NOMO-1 treated with DMSO at 0.1 percent for 48 hours (cell line): ENCODE data around the gene ENPP1.
A peak's percentile ranks its signal among the peaks of the same experiment; 100 is the strongest.

Experiments
- DNase-seq: peaks from one replicate; lab custom pipeline; 2025; ENCODE audit not compliant: unreplicated experiment; lab: John Stamatoyannopoulos, UW

The ENPP1 gene

DNA sequence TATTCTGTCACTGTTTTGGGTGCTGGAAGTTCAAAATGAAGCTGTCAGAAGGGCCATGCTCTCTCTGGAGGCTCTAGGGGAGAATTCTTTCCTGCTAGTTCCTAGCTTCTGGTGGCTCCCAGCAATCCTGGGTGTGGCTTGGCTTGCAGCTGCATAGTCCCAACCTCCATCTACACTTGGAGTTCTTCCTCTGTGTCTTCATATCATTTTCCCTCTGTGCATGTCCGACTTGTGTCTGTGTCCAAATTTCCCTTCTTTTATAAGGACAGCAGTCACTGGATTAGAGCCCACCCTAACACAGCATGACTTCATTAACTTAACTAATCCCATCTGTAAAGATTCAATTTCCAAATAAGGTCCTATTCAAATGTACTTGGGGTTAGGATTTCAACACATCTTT is 23.3 kb upstream of the ENPP1 start:
- no peak for DNase-seq

DNA sequence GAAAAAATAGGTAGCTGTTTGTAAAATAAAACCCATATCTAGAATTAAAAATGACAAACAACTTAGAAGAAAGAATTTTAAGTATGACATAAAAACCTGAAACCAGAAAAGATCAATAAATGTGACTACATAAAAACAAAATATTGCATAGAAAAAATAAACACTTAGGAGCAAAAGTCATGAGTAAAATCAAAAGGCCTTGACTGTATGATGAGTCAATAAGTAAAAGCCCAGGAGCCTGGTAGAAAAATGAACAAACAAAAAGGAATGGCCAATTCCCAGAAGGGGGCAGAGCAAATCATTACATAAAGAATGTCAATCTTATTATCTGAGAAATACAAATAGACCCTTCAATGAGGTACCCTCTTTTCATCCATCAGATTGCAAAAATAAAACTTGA is 20.7 kb upstream of the ENPP1 start:
- no peak for DNase-seq

DNA sequence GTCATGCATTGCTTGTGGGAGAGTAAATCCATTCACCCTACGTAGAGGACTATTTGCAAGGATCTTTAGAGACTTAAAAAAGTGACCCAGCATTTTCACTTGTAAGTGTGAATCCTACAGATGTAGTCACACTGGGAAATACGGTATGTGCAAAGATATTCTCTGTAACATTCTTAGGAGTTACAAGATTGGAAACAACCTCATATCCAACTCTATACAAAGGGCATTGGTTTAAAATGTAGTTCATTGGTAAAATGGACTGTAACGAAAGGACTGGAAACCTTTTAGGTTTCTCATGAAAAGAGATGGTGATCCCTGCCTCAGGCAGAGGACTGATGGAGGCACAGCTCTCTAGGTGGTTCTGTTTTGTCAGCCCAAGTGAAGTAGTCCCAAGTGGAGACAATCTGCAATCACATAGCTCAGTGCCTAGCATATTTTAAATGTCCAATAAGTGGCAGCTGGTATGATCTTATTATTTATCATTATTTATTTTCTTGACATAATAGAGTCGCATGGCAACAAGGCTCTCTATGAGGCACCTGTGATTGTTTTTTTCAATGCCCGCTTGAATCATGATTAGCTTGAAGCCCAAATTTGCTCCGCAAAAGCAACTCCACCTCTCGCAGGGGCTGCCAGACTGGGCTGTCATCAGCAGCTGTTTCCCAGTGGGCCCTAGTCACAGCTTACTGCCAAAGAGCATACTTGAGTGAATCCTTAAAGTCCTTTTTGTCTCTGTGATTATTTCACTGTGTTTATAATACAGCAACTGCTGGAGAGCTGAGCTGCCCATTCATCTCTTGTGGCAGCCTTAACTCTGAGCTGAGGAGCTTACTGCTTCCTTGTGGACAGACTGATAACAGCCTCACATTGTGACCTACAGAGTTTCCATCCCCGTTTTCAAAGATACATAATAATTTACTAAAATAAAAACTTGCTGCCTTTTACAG is 19.8 kb upstream of the ENPP1 start:
- no peak for DNase-seq

DNA sequence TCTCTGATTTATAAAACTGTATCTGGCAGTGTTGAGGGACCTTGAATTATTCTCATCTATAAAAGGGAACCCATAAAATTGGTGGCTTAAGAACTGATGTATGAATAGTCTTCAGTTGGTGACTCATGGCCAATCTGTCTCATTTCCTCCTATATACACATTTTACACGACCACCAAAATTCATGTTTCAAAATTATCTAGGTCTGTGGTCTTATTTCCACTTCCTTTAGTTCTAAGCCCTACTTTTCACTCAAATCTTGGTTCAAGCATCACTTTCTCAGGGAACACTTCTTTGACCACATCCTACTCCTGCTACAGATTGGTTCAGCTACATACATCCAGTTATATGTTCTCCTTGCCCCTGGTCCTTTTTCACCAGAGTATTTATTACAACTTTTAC is 18.6 kb upstream of the ENPP1 start:
- peak; percentile 10 for DNase-seq

DNA sequence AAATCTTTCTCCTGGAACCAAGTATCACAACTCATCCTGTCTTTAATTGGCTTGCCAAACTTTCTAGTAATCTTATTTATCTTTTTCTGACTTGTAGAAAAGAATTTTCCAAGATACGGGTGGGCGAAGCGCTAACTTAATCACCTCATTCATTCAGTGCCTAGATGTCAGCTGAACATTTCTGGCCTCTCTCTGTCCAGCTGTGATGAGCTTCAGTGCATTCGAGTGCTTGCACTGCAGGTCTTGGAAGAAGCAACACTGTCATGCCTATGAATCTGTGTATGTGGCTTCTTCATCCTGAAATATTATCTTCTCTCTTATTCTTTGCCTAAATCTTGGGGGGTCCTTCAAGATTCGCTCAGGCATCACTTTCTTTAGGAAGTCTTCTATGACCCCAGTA is 16.3 kb upstream of the ENPP1 start:
- DNase-seq: no peak

DNA sequence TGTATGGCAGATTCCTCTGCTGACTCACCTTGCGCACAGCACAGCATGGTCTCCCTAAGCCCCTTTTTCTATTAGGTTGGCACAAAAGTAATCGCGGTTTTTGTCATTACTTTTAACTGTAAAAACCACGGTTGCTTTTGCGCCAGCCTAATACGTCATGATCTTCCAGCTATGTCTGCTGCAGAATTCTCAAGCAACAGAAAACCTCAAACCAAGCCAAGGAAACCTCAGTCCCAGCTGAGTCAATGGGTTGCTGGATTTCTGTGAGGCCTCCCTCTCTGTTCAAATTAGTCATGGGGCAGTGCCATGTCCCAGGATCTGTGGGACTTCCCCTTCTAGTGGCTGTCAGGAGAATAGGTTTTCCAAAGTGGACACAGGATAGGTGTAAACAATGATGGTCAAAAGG is 15.7 kb upstream of the ENPP1 start:
- DNase-seq: no peak

DNA sequence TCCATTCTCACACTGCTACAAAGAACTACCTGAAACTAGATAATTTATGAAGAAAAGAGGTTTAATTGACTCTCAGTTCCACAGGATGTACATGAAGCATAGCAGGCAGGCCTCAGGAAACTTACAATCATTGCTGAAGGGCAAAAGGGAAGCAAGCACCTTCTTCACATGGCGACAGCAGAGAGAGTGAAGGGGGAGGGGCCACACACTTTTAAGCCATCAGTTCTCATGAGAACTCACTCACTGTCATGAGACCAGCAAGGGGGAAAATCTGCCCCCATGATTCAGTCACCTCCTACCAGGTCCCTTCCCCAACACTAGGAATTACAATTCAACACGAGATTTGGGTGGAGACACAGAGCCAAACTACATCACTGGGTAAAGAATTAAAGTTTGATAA is 12.5 kb upstream of the ENPP1 start:
- DNase-seq: no peak

DNA sequence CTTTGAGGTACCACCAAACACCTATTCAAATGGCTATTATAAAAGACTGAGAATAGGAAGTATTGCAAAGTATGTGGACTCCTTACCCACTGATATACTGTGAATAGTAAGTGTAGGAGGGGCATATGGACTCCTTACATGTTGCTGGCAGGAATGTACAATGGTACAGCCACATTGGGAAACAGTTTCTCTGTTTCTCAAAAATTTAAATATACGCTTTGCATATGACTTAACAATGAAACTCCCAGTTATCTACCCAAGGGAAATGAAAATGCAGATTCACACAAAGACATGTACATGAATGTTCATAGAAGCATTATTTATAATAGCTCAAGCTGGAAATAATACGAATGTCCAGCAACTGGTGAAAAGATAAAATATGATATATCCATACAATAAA is 5.5 kb upstream of the ENPP1 start:
- no peak for DNase-seq

DNA sequence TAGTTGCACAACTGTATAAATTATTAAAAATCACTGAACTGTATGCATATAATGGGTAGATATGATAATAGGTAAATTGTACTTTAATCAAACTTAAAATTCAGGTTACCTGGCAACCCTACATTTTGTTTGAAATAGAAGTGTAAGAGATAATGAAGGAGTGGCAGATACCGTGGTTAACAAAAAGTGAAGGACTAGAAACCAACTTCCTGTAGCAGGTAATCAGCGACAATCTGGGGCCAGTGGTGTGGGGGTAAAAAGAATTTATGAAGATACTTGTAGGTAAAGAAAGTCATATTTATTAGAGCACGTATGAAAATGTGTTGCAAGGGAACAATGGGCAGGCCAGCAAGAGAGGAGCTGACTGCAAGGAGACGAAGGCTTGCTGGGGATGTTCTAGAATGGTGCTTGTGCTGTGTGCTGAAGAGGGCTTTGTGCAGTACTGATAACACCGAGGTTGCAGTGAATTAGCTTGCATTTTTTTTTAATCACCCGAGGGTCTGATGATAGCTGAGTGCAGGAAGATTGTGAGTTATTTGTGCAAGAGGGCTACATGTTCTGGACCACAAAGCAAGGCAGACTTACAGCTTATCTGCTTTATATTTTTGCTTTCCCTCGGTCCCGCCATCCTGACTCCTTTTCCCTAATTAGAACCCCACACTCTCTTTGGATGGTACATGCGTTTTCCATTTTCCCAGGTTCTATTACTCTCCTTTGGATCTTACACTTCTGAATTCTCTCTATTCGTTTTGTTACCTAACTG is 4.6 kb upstream of the ENPP1 start:
- no peak for DNase-seq

DNA sequence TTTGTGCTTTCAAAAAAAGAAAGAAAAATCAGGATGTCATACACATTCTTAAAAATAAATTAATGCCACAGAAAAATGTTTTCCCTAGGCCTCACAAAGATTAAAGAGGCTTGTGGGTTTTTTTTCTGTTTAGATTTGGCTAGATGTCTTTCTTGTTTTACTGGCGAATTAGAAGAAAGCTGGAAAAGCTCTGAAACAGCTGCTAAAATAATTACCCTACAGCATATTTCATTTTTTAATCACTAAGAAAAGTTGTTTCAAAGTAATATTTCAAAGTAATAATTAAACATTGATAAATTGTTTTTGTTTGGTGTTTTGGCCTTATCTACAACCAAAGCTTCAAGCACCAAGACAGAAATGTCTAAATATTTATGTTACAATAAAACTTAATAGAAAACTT is 3.7 kb upstream of the ENPP1 start:
- no peak for DNase-seq

DNA sequence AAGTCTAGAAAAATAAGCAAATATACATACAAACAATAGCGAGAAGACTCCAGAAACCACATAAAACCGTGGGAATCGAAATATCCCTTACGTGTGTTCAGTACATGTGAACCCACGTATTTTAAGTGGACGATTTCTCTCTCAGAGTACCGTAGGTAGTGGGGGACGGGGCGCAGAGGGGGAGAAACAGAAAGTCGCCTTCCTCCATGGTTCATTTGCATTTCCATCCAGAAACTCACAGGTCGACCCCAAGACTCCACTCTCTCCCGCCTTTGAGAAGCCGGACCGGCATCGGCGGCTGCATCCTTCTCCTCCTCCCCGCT is 538 bp upstream of the ENPP1 start:
- no peak for DNase-seq

DNA sequence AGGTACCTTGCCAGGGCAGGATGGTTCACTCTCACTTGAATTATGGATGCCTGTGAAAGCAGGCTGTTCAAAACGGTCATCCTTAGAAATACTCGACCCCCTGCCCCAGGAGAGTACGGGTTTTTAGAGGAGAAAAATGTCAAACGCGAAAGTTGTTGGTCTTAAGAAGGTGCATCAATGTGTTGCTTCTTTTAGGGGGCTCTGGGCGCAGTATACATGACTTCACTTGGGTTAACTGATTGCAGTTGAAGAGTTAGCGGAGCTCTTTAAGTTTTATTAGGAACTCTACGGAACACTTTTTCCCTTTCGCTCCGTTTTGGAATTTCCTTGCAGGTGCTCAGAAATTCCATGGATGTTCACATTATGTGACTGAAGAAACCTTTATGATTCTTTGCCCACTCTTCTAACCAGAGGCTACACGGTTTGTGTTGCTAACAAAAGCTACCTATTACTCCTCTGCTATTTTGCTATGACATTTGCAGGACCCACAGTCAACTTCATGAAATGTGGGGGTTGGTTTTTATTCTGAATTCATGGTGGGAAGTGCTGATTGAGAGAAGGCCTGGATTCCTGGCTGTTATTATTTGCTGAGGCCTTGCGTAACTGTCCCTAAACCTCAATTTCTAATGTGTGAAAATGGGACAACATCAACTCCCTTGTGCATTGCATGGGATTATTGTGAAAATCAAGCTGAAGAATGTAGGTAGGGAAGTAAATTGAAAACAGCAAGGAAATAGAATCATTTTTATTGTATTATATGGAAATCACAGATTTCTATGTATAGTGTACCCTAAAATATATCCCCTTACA is 845 bp downstream of the ENPP1 start:
- DNase-seq: no peak

DNA sequence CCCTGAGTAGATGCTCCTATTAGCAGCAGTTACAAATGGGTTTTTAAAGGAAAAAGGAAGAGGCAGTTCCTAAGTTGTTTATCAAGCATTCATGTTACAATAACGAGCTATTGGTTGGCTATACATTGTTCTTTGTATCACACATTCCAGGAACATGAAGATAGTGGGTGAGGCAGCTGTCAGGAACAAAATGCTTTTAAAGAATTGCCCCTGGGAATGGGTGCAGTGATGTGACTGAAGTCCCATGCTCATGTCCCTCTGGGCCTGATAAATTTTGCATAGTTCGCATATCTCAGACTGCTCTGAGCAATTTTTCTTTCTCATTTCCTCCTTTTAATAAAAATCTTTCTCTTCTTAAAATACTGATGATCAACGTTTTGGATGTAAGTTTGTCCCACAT is 3.7 kb downstream of the ENPP1 start:
- DNase-seq: no peak

DNA sequence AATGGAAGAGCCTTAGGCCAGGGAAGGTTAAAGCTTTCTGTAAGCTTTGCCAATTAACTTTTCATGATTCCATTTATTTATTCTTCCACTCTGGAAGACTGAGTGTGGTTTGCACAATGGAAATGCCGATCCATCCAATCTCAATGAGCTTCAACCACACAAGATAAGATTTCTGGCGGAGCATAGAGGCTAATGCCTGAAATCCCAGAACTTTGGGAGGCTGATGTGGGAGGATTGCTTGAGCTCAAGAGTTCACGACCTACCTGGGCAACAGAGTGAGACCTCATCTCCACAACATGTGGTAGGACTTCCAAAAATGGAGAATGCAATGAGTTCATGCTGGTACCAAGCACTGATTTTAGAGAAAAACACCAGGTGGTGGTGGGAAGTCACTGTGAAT is 6.2 kb downstream of the ENPP1 start:
- DNase-seq: no peak

DNA sequence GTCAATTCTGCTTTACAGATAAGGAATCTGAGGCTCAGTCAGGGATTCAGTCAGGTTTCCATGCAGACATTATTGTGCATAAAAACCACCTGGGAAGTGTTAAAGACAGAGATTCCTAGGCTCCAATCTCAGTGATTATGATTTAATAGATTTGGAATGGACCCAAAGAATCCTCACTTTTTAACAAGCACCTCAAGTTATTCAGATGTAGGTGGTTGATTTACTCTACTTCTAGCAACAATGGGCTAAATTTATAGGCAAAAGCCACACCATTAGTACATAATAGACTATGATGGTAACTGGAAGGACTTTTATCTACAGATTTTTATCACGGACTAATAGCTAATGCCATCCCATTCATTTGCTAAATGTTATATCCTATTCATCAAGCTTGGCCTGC is 9.0 kb downstream of the ENPP1 start:
- no peak for DNase-seq

DNA sequence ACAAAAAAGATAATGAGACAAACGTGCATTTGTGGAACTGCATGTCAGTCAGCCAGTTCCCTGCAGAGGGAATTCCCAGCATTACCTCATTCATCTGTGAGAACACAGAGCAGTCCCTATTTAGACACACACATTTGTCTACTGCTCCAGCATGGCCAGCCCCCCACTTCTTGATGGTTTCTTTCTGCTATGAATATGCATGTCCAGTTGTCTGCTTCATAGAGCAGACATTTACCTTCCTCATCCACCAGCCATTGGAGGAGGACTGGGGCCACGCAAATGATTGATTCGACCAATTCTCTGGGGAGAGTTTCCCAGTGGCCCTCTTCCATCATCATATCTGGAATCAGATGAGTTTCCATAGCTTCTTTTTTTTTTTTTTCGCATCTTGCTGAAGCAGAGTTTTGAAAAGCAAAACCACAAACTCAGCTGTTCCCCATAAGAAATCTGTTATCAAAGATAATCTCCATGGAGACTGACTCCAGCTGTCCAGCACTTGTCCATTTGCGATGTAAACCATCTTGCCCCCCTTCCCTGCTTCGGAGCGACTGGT is 11.8 kb downstream of the ENPP1 start:
- DNase-seq: no peak

DNA sequence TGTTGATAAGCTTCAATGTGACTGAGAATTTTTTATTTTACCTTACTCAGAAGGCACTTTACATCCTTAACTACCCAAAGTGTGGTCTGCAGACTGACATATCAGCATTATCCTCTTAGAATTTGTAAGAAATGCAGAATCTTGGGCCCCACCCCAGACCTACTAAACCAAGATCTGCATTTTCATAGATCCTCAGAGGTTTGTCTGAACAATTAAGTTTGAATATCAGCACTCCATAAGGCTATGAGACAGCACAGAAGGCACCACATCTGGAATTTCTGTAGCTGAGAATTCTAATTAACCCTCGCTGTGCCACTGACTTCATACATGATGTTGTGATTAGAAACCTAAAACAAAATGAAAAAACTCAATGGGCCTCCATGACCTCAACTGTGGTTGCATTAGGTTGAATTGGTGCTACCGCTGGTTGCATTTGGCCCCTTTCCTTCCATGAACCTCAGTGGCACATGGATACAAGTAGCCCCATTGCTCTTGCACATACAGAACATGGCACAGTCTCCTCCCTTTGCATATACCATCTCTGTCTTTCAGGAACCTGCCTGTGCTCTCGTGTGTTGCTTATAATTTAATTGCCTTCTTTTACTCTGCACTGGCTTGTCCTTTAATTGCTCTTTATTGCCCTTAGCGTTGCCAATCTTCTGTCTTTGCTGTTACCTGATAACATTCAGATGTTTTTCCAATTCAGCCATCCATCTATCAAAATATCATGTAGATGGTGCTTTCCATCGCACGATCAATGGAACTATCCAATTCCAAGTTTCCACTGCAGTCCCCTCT is 13.4 kb downstream of the ENPP1 start:
- no peak for DNase-seq

DNA sequence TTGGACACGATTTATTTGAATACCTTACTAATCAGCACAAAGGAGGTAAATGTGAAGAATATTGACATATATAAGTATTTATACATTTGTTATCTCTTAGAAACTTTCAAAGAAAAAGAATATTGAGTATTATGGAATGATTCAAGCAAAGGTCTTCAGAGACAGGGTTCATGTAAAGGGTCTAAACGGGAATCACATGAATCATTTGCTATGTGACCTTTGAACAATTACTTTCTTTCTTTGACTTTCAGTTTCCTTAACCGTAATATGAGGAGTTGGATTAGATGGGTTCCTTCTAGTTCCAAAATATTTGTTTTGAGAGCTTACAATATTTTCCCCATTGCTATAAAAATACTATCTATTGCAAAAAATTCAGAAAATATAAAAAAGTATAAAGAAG is 14.3 kb downstream of the ENPP1 start:
- DNase-seq: no peak

DNA sequence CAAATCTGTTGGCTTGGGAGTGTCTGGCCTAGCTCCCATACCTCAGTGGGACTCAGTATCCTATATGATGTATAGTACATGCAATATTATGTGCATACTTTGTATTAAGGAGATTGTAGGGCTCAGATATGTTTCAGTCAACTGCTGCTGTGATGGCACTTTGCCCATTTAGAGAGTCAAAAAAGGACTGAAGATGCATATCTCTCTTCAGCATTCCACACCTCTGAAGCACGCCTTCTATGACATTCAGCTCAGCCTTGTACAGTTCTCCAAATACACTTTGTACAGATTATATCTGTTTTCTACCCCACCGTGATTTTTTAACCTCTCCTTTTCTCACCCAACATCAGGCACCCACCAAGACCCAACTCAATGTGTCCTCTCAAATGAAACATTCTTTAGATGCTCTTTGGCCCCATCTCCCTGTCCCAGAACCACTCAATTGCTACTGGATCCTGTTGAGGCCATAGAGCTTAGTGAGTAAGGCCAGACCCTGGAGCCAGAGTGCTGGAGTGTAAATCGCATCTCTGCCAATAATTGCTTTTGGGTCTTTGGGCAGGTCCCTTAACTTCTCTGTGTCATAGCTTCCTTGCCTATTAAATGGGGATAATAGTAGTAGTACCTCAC is 15.6 kb downstream of the ENPP1 start:
- DNase-seq: no peak

DNA sequence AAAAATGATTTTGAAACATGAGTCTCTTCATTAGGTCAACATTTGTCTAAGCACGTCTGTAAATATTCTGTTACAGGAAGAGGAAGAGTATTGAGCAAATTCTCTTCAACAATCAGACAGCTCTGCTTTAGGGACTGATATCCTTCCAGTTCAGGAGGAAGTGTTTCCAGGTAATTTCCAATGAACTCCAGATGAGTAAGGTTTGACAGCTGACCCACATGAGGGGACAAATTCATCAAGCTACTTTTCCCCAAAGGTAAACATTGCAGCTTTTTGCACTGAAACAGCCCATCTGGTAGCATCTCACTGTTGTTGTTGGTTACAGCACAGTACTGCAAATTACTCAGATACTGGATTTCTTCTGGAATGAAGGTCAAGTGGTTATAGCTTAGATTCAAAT is 18.1 kb downstream of the ENPP1 start:
- DNase-seq: no peak
